Measurements from ENCODE around the gene WWOX. TPM values are rescaled to one million over a fixed set of nuclear protein-coding genes. Genes with fewer than 3 reads are reported as not detected.

WWOX gene
- total RNA-seq, 4 donors from 2014 or later: 21.4 to 55.6 (median 33.2) TPM

GRCh38 chr16:78895681-78896080 is 796.2 kb downstream of the WWOX start:
- DNase-seq (ENCODE audit: low spot score): no peak
- TF ChIP-seq, protein P1, sequence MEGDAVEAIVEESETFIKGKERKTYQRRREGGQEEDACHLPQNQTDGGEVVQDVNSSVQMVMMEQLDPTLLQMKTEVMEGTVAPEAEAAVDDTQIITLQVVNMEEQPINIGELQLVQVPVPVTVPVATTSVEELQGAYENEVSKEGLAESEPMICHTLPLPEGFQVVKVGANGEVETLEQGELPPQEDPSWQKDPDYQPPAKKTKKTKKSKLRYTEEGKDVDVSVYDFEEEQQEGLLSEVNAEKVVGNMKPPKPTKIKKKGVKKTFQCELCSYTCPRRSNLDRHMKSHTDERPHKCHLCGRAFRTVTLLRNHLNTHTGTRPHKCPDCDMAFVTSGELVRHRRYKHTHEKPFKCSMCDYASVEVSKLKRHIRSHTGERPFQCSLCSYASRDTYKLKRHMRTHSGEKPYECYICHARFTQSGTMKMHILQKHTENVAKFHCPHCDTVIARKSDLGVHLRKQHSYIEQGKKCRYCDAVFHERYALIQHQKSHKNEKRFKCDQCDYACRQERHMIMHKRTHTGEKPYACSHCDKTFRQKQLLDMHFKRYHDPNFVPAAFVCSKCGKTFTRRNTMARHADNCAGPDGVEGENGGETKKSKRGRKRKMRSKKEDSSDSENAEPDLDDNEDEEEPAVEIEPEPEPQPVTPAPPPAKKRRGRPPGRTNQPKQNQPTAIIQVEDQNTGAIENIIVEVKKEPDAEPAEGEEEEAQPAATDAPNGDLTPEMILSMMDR (IDR thresholded peaks at IDR 0.05): no peak
- no peak for ATAC-seq (ENCODE audit: low FRiP score)

DNA sequence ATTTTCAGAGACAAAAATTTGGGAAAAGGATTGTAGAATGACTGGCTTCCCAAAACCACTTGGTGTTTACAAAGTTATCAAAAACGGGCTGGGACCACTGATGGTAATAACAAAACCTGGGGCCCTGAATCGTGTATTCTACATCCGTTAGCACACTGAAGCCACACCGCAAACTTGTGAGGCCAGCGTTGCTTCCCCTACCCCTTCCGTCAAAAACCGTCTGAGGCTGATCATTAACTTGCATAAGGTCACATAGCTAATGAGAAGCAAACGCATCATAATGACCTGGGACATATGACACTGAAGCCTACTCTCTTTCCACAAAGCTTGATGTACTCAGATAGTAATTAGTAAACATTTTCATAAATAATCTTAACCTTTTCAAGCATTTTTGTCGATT is 796.8 kb downstream of the WWOX start:
- ATAC-seq (ENCODE audit: low FRiP score): no peak
- no peak for DNase-seq (ENCODE audit: low spot score)
- TF ChIP-seq, protein P1 (IDR thresholded peaks at IDR 0.05): no peak

- DNase-seq (ENCODE audit: low spot score): no peak
- ATAC-seq (ENCODE audit: low FRiP score): no peak
- TF ChIP-seq, protein P1 (IDR thresholded peaks at IDR 0.05): no peak
These were observed 797.8 kb downstream of the WWOX start for GRCh38 chr16:78897299-78897698.

- ATAC-seq (ENCODE audit: low FRiP score): peak; percentile 42
- TF ChIP-seq, protein P1 (IDR thresholded peaks at IDR 0.05): no peak
- DNase-seq (ENCODE audit: low spot score): no peak
These were observed 800.8 kb downstream of the WWOX start for GRCh38 chr16:78900044-78900811.

GRCh38 chr16:78900966-78901365 is 801.5 kb downstream of the WWOX start:
- no peak for ATAC-seq (ENCODE audit: low FRiP score)
- TF ChIP-seq, protein P1 (IDR thresholded peaks at IDR 0.05): no peak
- no peak for DNase-seq (ENCODE audit: low spot score)

DNA sequence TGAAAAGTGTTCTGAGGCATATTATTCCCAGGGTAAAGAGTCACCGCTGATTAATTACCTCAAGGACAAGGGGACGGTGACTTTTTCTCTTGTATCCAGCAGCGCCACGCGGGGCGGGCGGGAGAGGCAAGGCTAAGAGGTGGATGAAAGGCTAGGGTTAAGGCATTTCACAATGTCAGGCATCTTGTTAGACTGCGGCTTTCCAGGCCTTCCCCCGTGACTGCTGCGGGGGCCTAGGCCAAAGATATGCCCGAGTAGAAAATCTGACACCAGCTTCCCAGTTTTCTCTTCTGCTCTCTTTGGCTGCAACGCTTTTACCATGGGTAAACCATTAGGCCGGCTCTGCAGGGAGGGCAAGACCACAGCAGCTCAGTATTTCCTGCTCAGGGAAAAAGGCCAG is 802.9 kb downstream of the WWOX start:
- TF ChIP-seq, protein P1 (IDR thresholded peaks at IDR 0.05): no peak
- no peak for ATAC-seq (ENCODE audit: low FRiP score)
- no peak for DNase-seq (ENCODE audit: low spot score)

GRCh38 chr16:78903237-78903636 is 803.8 kb downstream of the WWOX start:
- DNase-seq (ENCODE audit: low spot score): no peak
- ATAC-seq (ENCODE audit: low FRiP score): no peak
- TF ChIP-seq, protein P1 (IDR thresholded peaks at IDR 0.05): no peak
